GM18873 (cell line): ENCODE measurements around the gene RBBP8.
A peak's percentile ranks its signal among the peaks of the same experiment; 100 is the strongest.
"Not testable (repeated sequence)": the region's sequence is repeated elsewhere in the genome, so short reads cannot be mapped to it uniquely, and the experiment has no call there.

ENCODE experiments used
- ATAC-seq: cut with Tn5 transposase; IDR thresholded peaks from one replicate; pipeline ENCODE4 v1.9.1; 2021; ENCODE audit warnings: mild to moderate bottlenecking, moderate library complexity, moderate number of reproducible peaks; ENCODE audit not compliant: unreplicated experiment, low FRiP score

The RBBP8 gene

GRCh38 chr18:22939649-22940048 lies 6.5 kb downstream of the RBBP8 start:
- ATAC-seq: no peak

DNA sequence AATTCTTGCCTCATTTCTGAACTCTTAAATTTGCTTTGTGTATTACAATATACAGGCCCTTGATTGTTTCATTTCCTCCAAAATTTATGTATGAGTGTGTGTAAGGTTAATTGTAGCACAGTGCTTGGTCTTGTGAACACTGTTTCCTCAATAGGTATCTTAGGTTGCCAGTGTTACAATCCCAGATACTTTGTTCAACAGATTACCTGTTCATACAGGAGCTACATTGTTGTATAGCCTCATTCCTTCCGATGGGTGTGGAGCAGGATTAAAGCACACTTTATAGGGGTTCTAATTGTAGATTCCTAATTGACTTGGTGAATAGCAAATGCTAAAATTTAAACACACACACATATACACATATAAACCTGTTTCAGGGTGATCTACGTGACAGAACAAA lies 10.7 kb downstream of the RBBP8 start:
- no peak for ATAC-seq

GRCh38 chr18:22946217-22946616 lies 13.1 kb downstream of the RBBP8 start:
- no peak for ATAC-seq

- no peak for ATAC-seq
Observed at GRCh38 chr18:22946846-22947245, 13.7 kb downstream of the RBBP8 start.

DNA sequence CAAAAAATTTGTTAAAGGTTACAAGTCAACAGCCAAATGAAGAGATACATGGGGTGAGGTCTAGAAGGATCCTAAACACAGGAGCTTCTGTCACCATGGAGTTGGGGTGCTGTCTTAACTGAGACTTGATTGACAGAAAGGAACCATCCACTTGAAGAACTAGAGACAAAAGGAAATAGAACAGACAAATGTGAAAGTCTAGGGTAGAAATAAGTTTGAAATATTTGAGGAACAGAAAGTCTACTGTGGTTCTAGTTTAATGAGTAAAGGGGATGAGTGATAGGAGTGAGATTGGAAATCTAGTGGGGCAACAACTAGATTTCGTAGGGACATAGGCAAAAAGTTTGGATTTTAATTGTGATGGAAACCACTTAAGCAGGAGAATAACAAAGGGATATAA lies 18.7 kb downstream of the RBBP8 start:
- no peak for ATAC-seq

DNA sequence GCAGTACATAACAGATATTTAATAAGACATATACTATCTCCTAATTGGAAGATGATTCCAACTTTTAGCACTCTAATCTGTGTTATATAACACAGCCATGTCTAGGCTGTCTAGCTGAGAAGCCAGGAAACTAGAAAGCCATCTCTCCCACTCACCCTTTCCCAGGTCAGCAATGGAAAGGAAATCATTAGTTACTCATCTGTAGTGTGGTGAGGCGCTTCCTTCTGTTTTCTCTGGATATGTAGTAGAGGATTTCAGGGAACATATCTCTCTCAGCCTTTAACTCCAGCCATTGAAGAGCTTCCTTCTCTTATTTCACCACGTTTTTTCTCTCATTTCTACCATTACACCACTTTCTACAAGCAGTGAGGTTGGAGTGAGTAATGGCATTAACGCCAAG lies 19.4 kb downstream of the RBBP8 start:
- no peak for ATAC-seq

GRCh38 chr18:22953982-22954381 lies 20.9 kb downstream of the RBBP8 start:
- ATAC-seq: not testable (repeated sequence)

DNA sequence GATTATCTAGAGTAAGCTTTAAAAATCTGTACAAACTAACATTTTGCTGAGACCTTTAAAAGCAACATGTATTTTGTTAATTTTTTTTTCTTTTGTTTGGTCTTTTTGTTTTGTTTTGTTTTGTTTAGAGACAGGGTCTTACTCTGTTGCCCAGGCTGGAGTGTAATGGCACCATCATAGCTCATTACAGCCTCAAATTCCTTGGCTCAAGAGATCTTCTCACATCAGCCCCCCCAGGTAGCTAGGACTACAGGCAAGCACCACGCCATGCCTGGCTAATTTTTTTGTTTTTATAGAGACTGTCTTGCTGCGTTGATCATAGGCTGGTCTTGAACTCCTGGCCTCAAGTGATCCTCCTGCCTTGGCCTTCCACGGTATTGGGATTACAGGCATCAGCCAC lies 23.1 kb downstream of the RBBP8 start:
- ATAC-seq: no peak

GRCh38 chr18:22961156-22961555 lies 28.0 kb downstream of the RBBP8 start:
- ATAC-seq: no peak

GRCh38 chr18:22962004-22962403 lies 28.9 kb downstream of the RBBP8 start:
- no peak for ATAC-seq

DNA sequence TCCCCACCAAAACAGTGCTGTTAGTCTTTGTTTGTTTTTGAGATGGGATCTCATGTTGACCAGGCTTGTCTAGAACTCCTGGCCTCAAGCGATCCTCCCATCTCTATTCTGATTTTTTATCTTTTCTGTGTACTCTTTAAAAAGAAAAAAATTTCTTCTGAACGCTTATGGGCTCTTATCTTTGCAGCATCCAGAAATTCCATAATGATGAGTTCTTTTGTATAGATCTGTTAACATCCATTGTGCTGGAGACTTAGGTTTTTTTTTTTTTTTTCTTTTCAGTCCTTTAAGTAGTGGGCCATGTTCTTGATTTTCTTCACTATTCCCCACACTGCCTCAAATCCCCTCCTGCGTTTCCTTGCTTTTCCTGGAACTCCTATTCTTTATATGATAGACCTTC lies 31.0 kb downstream of the RBBP8 start:
- no peak for ATAC-seq

DNA sequence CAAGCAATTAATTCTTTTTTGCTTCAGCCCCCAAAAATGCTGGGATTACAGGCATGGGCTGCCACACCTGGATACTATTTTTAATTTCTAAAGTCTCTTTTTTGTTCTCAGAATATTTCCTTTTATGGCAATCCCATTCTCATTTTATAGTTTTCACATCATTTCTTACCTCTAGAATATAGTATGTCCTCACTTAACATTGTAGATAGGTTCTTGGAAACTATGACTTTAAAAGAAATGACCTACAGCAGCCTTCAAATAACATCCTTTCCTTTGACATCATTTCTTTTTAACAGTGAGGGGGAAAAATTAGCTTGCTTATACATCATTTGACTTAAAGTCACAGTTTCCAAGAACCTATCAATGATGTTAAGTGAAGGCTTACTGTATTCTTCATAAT lies 31.6 kb downstream of the RBBP8 start:
- ATAC-seq: no peak

- no peak for ATAC-seq
Observed at GRCh38 chr18:22971038-22971437, 37.9 kb downstream of the RBBP8 start.

DNA sequence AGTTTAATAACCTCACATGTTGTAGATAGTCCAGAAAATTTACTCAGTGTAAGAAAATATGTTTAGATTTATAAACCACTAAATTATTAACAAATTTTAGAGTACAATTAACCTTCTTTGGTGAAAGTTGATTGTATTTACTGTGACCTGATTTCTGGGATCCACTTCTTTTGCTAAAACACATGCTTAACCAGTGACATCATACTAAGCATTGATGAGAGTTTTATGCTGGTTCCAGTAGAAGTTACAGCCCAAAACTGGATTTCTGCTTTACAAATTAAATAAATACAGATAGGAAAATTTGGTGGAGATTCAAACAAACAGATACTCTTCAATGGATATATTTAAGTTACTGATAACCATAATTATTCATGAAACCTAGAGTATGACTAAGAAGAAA lies 40.9 kb downstream of the RBBP8 start:
- no peak for ATAC-seq

DNA sequence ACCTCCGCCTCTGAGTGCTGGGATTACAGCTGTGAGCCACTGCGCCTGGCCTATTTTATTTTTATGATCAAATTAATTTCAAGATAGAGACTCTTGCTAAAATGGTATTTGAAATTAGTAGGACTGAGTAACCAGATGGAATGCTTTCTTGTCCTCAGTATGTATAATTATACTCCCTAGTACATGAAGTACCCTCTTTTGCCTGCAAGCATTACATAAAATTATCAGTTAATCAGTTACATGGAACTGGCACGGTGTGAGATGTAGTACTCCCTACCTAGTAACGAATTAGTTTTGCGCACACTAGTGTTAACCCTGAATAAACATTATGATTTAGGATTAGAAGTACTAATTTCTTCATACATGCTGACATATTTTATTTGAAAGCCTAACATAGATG lies 41.6 kb downstream of the RBBP8 start:
- ATAC-seq: no peak

DNA sequence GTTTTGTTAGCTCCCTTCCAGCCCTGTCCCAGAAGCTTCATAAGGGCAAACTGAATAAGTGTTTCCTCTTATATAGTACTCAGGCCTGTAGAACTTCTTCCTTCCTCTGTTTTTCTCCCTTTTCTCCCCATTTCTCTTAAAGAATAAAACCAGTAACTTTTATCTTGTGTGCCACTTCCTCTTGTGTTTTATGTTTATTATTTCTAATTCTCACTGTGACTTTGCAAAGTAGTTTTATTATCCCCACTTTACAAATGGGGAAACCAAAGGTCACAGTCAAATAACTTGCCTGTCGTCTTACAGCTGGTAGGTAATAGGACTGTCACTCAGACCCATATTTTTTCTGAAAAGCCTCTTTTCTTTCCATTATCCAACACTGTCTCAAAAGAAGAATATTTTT lies 42.4 kb downstream of the RBBP8 start:
- no peak for ATAC-seq

- ATAC-seq: peak; percentile 64
Observed at GRCh38 chr18:22977847-22978701, 44.9 kb downstream of the RBBP8 start.

DNA sequence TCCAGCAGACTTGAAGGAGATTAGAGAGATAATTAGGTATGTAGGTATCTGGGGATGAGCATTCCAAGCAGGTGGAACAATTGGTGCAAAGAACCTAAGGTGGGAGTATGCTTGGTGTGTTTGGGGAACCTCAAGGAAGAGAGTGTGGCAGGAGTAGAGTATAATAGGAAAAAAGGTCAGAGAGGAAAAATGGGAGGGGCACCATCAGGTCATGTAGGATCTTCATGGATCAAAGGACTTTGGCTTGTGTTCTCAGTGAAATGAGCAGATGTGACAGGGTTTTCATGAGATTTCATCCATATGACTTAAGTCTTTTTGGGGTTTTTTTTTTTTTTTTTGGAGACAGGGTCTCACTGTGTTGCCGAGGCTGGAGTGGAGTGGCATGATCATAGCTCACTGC lies 47.3 kb downstream of the RBBP8 start:
- no peak for ATAC-seq

GRCh38 chr18:22981274-22982133 lies 48.4 kb downstream of the RBBP8 start:
- ATAC-seq: no peak

GRCh38 chr18:22983175-22983574 lies 50.0 kb downstream of the RBBP8 start:
- no peak for ATAC-seq

GRCh38 chr18:22985250-22985649 lies 52.1 kb downstream of the RBBP8 start:
- ATAC-seq: no peak
